ENCODE data around the gene CCDC92. TPM values are rescaled to one million over a fixed set of nuclear protein-coding genes. Genes with fewer than 3 reads are reported as not detected.

The CCDC92 gene
- total and polyA plus RNA-seq, 10 of the 15 experiments (the other 5 are each of a cell fraction or from before 2014, with no cell fraction given) = 0.53 to 11.8 (median 4.2) TPM

DNA sequence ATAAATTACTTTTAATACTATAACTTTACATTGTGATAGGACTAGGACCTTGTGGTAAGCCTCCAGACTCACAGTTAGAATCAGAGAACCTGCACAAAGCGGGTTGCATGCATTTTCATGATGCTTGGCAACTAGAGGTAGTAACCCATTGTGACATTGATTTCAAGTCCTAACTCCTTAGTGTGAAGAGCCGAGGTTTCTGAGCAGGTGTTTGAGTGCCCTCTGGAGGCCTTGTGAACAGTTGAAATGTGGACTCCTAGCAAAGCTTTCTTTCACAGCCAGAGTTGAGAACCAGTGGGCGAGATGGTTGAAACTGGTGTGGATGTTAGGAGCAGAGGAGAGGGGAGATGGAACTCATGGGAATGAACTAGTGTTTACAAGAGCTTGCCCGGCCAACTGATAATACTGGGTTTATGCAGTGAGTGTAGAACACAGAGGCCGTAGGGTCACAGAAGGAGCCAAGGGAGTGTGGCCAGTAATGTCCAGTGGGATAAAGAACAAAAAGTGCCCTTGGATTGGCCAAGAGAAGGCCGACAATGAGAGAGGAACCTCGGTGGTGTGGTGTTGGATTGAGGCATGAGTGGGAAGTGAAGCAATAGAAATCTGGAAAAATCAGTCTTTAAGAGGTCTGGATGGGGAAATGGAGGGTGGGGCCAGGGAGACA is 11.3 kb upstream of the CCDC92 start:
- in situ Hi-C loops (cut with MboI) = no loop called here
- no peak overlapping the region for H3K27ac ChIP-seq (ENCODE audit: control insufficient read depth, insufficient read depth)
- CTCF ChIA-PET = interaction anchor here (0.6 to 7.7 kb wide), 21 partner anchors 8 to 402 kb away, joined by 3 to 101 read pairs (median 3); partner anchors contain the start of gene DDX55
- ATAC-seq (peak; percentile 98), FAIRE-seq (peak; percentile 73), DNase-seq (ENCODE audit: low read depth, low spot score) (no peak)
- BruUV-seq (replicated peaks) = no TSS peak
- RAD21 ChIA-PET (ENCODE audit: unreplicated experiment) = interaction anchor here (2.5 kb wide), 1 partner anchor 79 kb away, joined by 10 read pairs; no protein-coding TSS in a partner anchor
- 70% methylated on average over 7 of the region's 7 CpGs for WGBS (ENCODE audit: insufficient coverage, insufficient replicate concordance, low lambda C conversion rate, missing lambda C conversion rate)
- peaks cover 13% of the 10 kb centered on the region for H3K4me1 ChIP-seq (ENCODE audit: control insufficient read depth, insufficient read depth, low read length)
- H3K36me3 ChIP-seq (ENCODE audit: control insufficient read depth in 2 of 2, insufficient read depth in 2 of 2, low read length in 1 of 2) = peaks cover 1 to 12% of the 10 kb centered on the region in 2 experiments; a peak in 1 of 4 replicates
- SMC1A ChIA-PET (ENCODE audit: uncharacterized antibody, unreplicated experiment) = interaction anchor here (0.7 to 7.0 kb wide), 7 partner anchors 10 to 335 kb away, joined by 3 to 43 read pairs (median 4); no protein-coding TSS in a partner anchor
- H2AFZ ChIP-seq (ENCODE audit: control insufficient read depth, low read depth, low read length) = peak overlapping the region; percentile 25; the same call in 1 of the 2 replicates
- H3K9me3 ChIP-seq (replicated peaks; ENCODE audit: control insufficient read depth, insufficient read depth, low read length) = no peaks in the 10 kb centered on the region
- TF ChIP-seq GATAD2B (conservative IDR thresholded peaks at IDR 0.05; ENCODE audit: low read depth) = no peak
- TF ChIP-seq TCF7 (IDR thresholded peaks at IDR 0.05; ENCODE audit: borderline replicate concordance) = no peak
- TF ChIP-seq RAD21 (IDR thresholded peaks at IDR 0.05; ENCODE audit: insufficient read depth, low read depth, low read length) = peak; percentile 94
- TF ChIP-seq, protein P1, sequence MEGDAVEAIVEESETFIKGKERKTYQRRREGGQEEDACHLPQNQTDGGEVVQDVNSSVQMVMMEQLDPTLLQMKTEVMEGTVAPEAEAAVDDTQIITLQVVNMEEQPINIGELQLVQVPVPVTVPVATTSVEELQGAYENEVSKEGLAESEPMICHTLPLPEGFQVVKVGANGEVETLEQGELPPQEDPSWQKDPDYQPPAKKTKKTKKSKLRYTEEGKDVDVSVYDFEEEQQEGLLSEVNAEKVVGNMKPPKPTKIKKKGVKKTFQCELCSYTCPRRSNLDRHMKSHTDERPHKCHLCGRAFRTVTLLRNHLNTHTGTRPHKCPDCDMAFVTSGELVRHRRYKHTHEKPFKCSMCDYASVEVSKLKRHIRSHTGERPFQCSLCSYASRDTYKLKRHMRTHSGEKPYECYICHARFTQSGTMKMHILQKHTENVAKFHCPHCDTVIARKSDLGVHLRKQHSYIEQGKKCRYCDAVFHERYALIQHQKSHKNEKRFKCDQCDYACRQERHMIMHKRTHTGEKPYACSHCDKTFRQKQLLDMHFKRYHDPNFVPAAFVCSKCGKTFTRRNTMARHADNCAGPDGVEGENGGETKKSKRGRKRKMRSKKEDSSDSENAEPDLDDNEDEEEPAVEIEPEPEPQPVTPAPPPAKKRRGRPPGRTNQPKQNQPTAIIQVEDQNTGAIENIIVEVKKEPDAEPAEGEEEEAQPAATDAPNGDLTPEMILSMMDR (IDR thresholded peaks at IDR 0.05 in 2 of 3, conservative IDR thresholded peaks at IDR 0.05 in 1 of 3; ENCODE audit: control insufficient read depth in 2 of 3, extremely low read depth in 1 of 3, insufficient read depth in 1 of 3, low read depth in 3 of 3, low read length in 3 of 3) = peak; percentile 67 to 83 (median 72)
- TF ChIP-seq CREB1 (IDR thresholded peaks at IDR 0.05; ENCODE audit: low read depth) = no peak
- TF ChIP-seq ESRRA (IDR thresholded peaks at IDR 0.05; ENCODE audit: low read length) = no peak
- peak; percentile 69; the same call in 1 of the 2 replicates for TF ChIP-seq SMC3 (IDR thresholded peaks at IDR 0.05; ENCODE audit: borderline replicate concordance, low read length)
- 0 out of 2 replicates have a peak, but pooled peaks have one; percentile 35 for TF ChIP-seq YY1 (IDR thresholded peaks at IDR 0.05; ENCODE audit: low read depth, low read length)
- H4K20me1 ChIP-seq (ENCODE audit: control insufficient read depth, insufficient read depth) = no peaks in the 10 kb centered on the region; the same call in 1 of the 2 replicates
- intact Hi-C loops (cut with micrococcal nuclease; ENCODE audit: unreplicated experiment) = loop anchor here (1.0 to 10.0 kb wide), 3 partner anchors 79 to 349 kb away; partner anchors contain the start of genes EIF2B1 and GTF2H3
- H3K4me2 ChIP-seq (ENCODE audit: control insufficient read depth, insufficient read depth) = no peak overlapping the region
- peaks cover 5% of the 10 kb centered on the region for H3K79me2 ChIP-seq (ENCODE audit: control insufficient read depth, insufficient read depth, low read length)
- POLR2A ChIA-PET = no interaction called here
- H3K4me3 ChIP-seq = no peak overlapping the region
- no peak overlapping the region for H3K9ac ChIP-seq (ENCODE audit: control insufficient read depth, insufficient read depth, low read length)
- H3K27me3 ChIP-seq (replicated peaks in 1 of 2; ENCODE audit: control insufficient read depth in 2 of 2, insufficient read depth in 2 of 2, low read length in 1 of 2) = no peaks in the 10 kb centered on the region

Data from GM12878 (cell line).